IMR-90 (cell line): Measurements from ENCODE around the gene CARD14. TPM values are rescaled to one million over a fixed set of nuclear protein-coding genes. Genes with fewer than 3 reads are reported as not detected.

Experiments
- ATAC-seq: fragments of 200-7000 bp; cut with Tn5 transposase; 2 replicates; pipeline ENCODE4 v1.9.1; 2020; ENCODE audit warnings: low read depth, mild to moderate bottlenecking, moderate library complexity
- BruUV-seq: library from RNA; stranded (reverse); fragments of 400-500 nt; replicated peaks from 2 replicates; lab custom pipeline; 2021; lab: Mats Ljungman, UMichigan
- CTCF ChIA-PET: fragments of 300-600 bp; formaldehyde crosslinking; extraction: SDS; loops from one replicate; lab custom pipeline; 2021; ENCODE audit warnings: antibody characterized with exemption; lab: Yijun Ruan, JAX
- POLR2A ChIA-PET: fragments of 300-600 bp; sonication (Branson Sonifier 250); formaldehyde crosslinking; loops from one replicate; lab custom pipeline; 2022; ENCODE audit warnings: antibody characterized with exemption; ENCODE audit not compliant: unreplicated experiment; lab: Charles Lee
- DNase-seq: peaks from one replicate; pipeline ENCODE4 v3.0.0; 2013
- H2AFZ ChIP-seq: replicated peaks from 2 replicates; pipeline ENCODE3; 2013; ENCODE audit warnings: low read length, mild to moderate bottlenecking; ENCODE audit not compliant: poor library complexity
- H2AK5ac ChIP-seq: 2 replicates; pipeline ENCODE4 v1.6.1; 2013; ENCODE audit warnings: low read depth, low read length, inconsistent platforms
- H2AK9ac ChIP-seq: replicated peaks from 2 replicates; pipeline ENCODE3; 2013; ENCODE audit warnings: mild to moderate bottlenecking, low read depth, low read length, moderate library complexity; ENCODE audit not compliant: poor library complexity
- H2BK120ac ChIP-seq: 2 replicates; pipeline ENCODE4 v1.6.1; 2013; ENCODE audit warnings: low read depth, low read length, inconsistent platforms
- H2BK15ac ChIP-seq: 3 replicates; pipeline ENCODE4 v1.6.1; 2013; ENCODE audit warnings: low read depth, low read length, inconsistent platforms
- H2BK20ac ChIP-seq: 2 replicates; pipeline ENCODE4 v1.6.1; 2013; ENCODE audit warnings: low read depth, mild to moderate bottlenecking, inconsistent platforms, low read length, moderate library complexity
- H2BK5ac ChIP-seq: 2 replicates; pipeline ENCODE4 v1.6.1; 2013; ENCODE audit warnings: mild to moderate bottlenecking, low read depth, low read length, inconsistent platforms; ENCODE audit not compliant: poor library complexity, severe bottlenecking
- H3K14ac ChIP-seq: replicated peaks from 2 replicates; pipeline ENCODE4 v1.6.1; 2013; ENCODE audit warnings: low read depth, low read length, inconsistent platforms
- H3K18ac ChIP-seq: 2 replicates; pipeline ENCODE4 v1.6.1; 2013; ENCODE audit warnings: low read depth, low read length, control low read depth
- H3K23ac ChIP-seq: 2 replicates; pipeline ENCODE4 v1.6.1; 2013; ENCODE audit warnings: low read depth, low read length, inconsistent platforms
- H3K27ac ChIP-seq: 2 replicates; pipeline ENCODE4 v1.5.1; 2013; ENCODE audit warnings: mild to moderate bottlenecking, control low read depth, low read length; ENCODE audit not compliant: insufficient read depth
- H3K27me3 ChIP-seq: 2 replicates; pipeline ENCODE4 v1.6.1; 2013; ENCODE audit warnings: low read length; ENCODE audit not compliant: control insufficient read depth, insufficient read depth
- H3K36me3 ChIP-seq: 2 replicates; pipeline ENCODE4 v1.6.1; 2013; ENCODE audit warnings: low read length, mixed read lengths; ENCODE audit not compliant: control insufficient read depth, insufficient read depth
- H3K4ac ChIP-seq: 2 replicates; pipeline ENCODE4 v1.6.1; 2013; ENCODE audit warnings: low read depth, low read length, inconsistent platforms
- H3K4me1 ChIP-seq: 2 replicates; pipeline ENCODE4 v1.6.1; 2013; ENCODE audit warnings: low read length, mixed read lengths; ENCODE audit not compliant: control insufficient read depth, insufficient read depth
- H3K4me2 ChIP-seq: 2 replicates; pipeline ENCODE4 v1.6.1; 2013; ENCODE audit warnings: low read depth, mild to moderate bottlenecking, control low read depth, low read length, moderate library complexity
- H3K4me3 ChIP-seq: 2 replicates; pipeline ENCODE4 v1.5.1; 2013; ENCODE audit warnings: low read depth, mild to moderate bottlenecking, control low read depth, low read length, moderate library complexity; ENCODE audit not compliant: insufficient read depth
- H3K56ac ChIP-seq: 2 replicates; pipeline ENCODE4 v1.6.1; 2013; ENCODE audit warnings: low read length, inconsistent platforms; ENCODE audit not compliant: insufficient read depth; ENCODE audit errors: extremely low read depth
- H3K79me1 ChIP-seq, 2 experiments: 2 replicates each; pipeline ENCODE4 v1.6.1; 2013; ENCODE audit warnings: low read length in 2 of 2, inconsistent platforms in 1 of 2, low read depth in 1 of 2
- H3K9ac ChIP-seq: 2 replicates; pipeline ENCODE4 v1.6.1; 2013; ENCODE audit warnings: low read depth, low read length, control low read depth
- H3K9me1 ChIP-seq: 2 replicates; pipeline ENCODE4 v1.6.1; 2013; ENCODE audit warnings: low read length, inconsistent platforms; ENCODE audit not compliant: insufficient read depth
- H3K9me3 ChIP-seq: 2 replicates; pipeline ENCODE4 v1.6.1; 2013; ENCODE audit warnings: low read length; ENCODE audit not compliant: control insufficient read depth, insufficient read depth
- H4K20me1 ChIP-seq: 2 replicates; pipeline ENCODE4 v1.6.1; 2013; ENCODE audit warnings: low read length, inconsistent platforms; ENCODE audit not compliant: insufficient read depth
- H4K5ac ChIP-seq: 2 replicates; pipeline ENCODE4 v1.6.1; 2013; ENCODE audit warnings: mild to moderate bottlenecking, low read depth, low read length, control low read depth
- H4K8ac ChIP-seq, 2 experiments: 2 replicates each; pipeline ENCODE4 v1.6.1; 2013; ENCODE audit warnings: low read depth in 2 of 2, low read length in 2 of 2, control low read depth in 1 of 2, inconsistent platforms in 1 of 2
- H4K91ac ChIP-seq: 2 replicates; pipeline ENCODE4 v1.6.1; 2013; ENCODE audit warnings: low read depth, low read length, inconsistent platforms; ENCODE audit not compliant: insufficient read depth
- BHLHE40 ChIP-seq: fragments of 150-350 bp; IDR thresholded peaks from 2 replicates; pipeline ENCODE4 v1.6.1; 2016; ENCODE audit warnings: mild to moderate bottlenecking, low read depth, low read length
- CEBPB ChIP-seq: IDR thresholded peaks from 2 replicates; pipeline ENCODE4 v1.6.1; 2012; ENCODE audit warnings: low read depth, low read length, improper control_type of control experiment
- CHD1 ChIP-seq: IDR thresholded peaks from 2 replicates; pipeline ENCODE4 v1.6.1; 2012; ENCODE audit warnings: low read depth, low read length, improper control_type of control experiment
- MAFK ChIP-seq: IDR thresholded peaks from 2 replicates; pipeline ENCODE4 v1.6.1; 2012; ENCODE audit warnings: low read depth, low read length, improper control_type of control experiment
- MXI1 ChIP-seq: IDR thresholded peaks from 2 replicates; pipeline ENCODE4 v1.6.1; 2012; ENCODE audit warnings: low read depth, mild to moderate bottlenecking, low read length, moderate library complexity, borderline replicate concordance
- POLR2A ChIP-seq: IDR thresholded peaks from 2 replicates; pipeline ENCODE4 v1.6.1; 2012; ENCODE audit warnings: mild to moderate bottlenecking, low read depth, low read length
- RCOR1 ChIP-seq: IDR thresholded peaks from 2 replicates; pipeline ENCODE4 v1.6.1; 2012; ENCODE audit warnings: mild to moderate bottlenecking, low read length, improper control_type of control experiment; ENCODE audit not compliant: insufficient replicate concordance
- RFX5 ChIP-seq: IDR thresholded peaks from 2 replicates; pipeline ENCODE4 v1.8.0; 2012; ENCODE audit warnings: low read depth, mild to moderate bottlenecking, low read length, moderate library complexity
- SMC3 ChIP-seq: fragments of 150-350 bp; IDR thresholded peaks from 2 replicates; pipeline ENCODE4 v1.6.1; 2016; ENCODE audit warnings: low read depth, mild to moderate bottlenecking, antibody characterized with exemption, low read length, moderate library complexity
- WGBS, 2 experiments: methylation state at CpG; one replicate each; pipeline versions ENCODE4 v1.1.5 to v1.1.7; 2013; ENCODE audit warnings: missing lambda C conversion rate in 2 of 2; ENCODE audit not compliant: insufficient read length in 1 of 2; ENCODE audit errors: extremely low coverage in 2 of 2; 5-methylcytosine and 5-hydroxymethylcytosine counted together
- dilution Hi-C: fragments of 300-500 bp; cut with HindIII; formaldehyde crosslinking; loops from one replicate; pipeline ENCODE4 v1.14.3; 2018; ENCODE audit warnings: low sequenced_read_pairs; ENCODE audit not compliant: unreplicated experiment
- in situ Hi-C: fragments of 300-500 bp; cut with MboI; formaldehyde crosslinking; loops from 3 replicates; pipeline ENCODE4 v1.14.3; 2019; ENCODE audit warnings: low sequenced_read_pairs, inconsistent platforms, mixed read lengths
- intact Hi-C: fragments of 100-400 bp; cut with micrococcal nuclease; formaldehyde crosslinking; loops from 2 replicates; pipeline ENCODE4 v1.10.0; 2022
- polyA plus RNA-seq, 3 experiments: library from polyadenylated mRNA; depleted of rRNA; stranded (reverse); fragments of >200 nt; gene quantifications; 2 replicates each; pipeline ENCODE4 v1.2.3, GENCODE V29; 2012; ENCODE audit warnings: low replicate concordance in 1 of 3
- total RNA-seq: library from RNA; depleted of rRNA; stranded (reverse); fragments of >200 nt; gene quantifications from 2 replicates; pipeline ENCODE4 v1.2.3, GENCODE V29; 2012
- TF ChIP-seq, protein P1 (sequence below): fragments of 150-350 bp; IDR thresholded peaks from 2 replicates; pipeline ENCODE4 v1.6.1; 2017; ENCODE audit warnings: mild to moderate bottlenecking, antibody characterized with exemption, low read length, low read depth
- TF ChIP-seq, protein P2 (sequence below): conservative IDR thresholded peaks from 2 replicates; pipeline ENCODE4 v1.5.1; 2012; ENCODE audit warnings: mild to moderate bottlenecking, low read depth, low read length, improper control_type of control experiment
- TF ChIP-seq, protein P3 (sequence below): fragments of 150-350 bp; IDR thresholded peaks from 2 replicates; pipeline ENCODE4 v1.6.1; 2016; ENCODE audit warnings: low read depth, mild to moderate bottlenecking, low read length, moderate library complexity, borderline replicate concordance

The CARD14 gene
- total and polyA plus RNA-seq, 2 of the 4 experiments (the other 2 are of a cell fraction): not detected

DNA sequence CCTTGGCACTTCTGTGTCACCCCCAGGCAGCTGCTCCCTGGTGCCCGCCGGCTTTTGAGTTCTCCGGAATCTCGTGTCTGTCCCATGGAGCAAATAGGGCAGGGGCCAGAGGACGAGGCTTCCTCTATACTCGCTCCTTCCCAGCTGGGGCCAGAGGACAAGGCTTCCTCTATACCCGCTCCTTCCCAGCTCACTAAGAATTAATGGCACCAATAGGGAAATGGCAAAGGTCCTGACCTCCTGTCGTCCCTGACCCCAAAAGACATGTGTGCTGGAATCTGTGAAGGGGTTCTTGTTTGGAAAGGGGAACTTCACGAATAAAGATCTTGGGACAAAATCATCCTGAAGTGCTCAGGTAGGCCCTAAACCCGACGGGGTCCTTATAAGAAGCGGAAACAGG lies 42.7 kb downstream of the CARD14 start:
- no peak overlapping the region for H3K4me2 ChIP-seq
- H2AFZ ChIP-seq: no peak overlapping the region
- no peak overlapping the region for H2AK9ac ChIP-seq
- H3K14ac ChIP-seq: no peak overlapping the region
- dilution Hi-C loops (no loop called here), in situ Hi-C loops (no loop called here), intact Hi-C loops (no loop called here)
- H3K9me1 ChIP-seq: peaks cover 12% of the 10 kb centered on the region
- H4K5ac ChIP-seq: no peak overlapping the region
- ChIA-PET POLR2A (no interaction called here), CTCF (no interaction called here)
- H3K9me3 ChIP-seq: no peaks in the 10 kb centered on the region
- no peak for ATAC-seq
- no peak overlapping the region for H3K18ac ChIP-seq
- H2BK15ac ChIP-seq: no peak overlapping the region
- BruUV-seq: no TSS peak
- DNase-seq: no peak
- H3K27ac ChIP-seq: no peak overlapping the region
- H3K23ac ChIP-seq: no peak overlapping the region
- H3K56ac ChIP-seq: no peak overlapping the region
- H3K4me3 ChIP-seq: no peak overlapping the region
- H3K27me3 ChIP-seq: no peaks in the 10 kb centered on the region
- H3K36me3 ChIP-seq: peaks cover 79% of the 10 kb centered on the region
- no peak overlapping the region for H3K4ac ChIP-seq
- no peak overlapping the region for H4K91ac ChIP-seq
- H4K20me1 ChIP-seq: peaks cover 15% of the 10 kb centered on the region
- no peak overlapping the region for H2BK5ac ChIP-seq
- H3K4me1 ChIP-seq: no peaks in the 10 kb centered on the region
- H2BK20ac ChIP-seq: no peak overlapping the region
- no peak overlapping the region for H4K8ac ChIP-seq
- no peak overlapping the region for H2BK120ac ChIP-seq
- WGBS, 2 experiments: 97% methylated on average over 5 of the region's 12 CpGs; no CpG with 5 or more reads in 1 of the 2 experiments
- peaks cover 11 to 12% of the 10 kb centered on the region in 2 experiments for H3K79me1 ChIP-seq
- TF ChIP-seq BHLHE40 (no peak), RFX5 (no peak), POLR2A (no peak), MAFK (no peak), RCOR1 (no peak), MXI1 (no peak), CEBPB (no peak), CHD1 (no peak), SMC3 (no peak)
- TF ChIP-seq, protein P1, sequence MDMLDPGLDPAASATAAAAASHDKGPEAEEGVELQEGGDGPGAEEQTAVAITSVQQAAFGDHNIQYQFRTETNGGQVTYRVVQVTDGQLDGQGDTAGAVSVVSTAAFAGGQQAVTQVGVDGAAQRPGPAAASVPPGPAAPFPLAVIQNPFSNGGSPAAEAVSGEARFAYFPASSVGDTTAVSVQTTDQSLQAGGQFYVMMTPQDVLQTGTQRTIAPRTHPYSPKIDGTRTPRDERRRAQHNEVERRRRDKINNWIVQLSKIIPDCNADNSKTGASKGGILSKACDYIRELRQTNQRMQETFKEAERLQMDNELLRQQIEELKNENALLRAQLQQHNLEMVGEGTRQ: no peak
- TF ChIP-seq, protein P2, sequence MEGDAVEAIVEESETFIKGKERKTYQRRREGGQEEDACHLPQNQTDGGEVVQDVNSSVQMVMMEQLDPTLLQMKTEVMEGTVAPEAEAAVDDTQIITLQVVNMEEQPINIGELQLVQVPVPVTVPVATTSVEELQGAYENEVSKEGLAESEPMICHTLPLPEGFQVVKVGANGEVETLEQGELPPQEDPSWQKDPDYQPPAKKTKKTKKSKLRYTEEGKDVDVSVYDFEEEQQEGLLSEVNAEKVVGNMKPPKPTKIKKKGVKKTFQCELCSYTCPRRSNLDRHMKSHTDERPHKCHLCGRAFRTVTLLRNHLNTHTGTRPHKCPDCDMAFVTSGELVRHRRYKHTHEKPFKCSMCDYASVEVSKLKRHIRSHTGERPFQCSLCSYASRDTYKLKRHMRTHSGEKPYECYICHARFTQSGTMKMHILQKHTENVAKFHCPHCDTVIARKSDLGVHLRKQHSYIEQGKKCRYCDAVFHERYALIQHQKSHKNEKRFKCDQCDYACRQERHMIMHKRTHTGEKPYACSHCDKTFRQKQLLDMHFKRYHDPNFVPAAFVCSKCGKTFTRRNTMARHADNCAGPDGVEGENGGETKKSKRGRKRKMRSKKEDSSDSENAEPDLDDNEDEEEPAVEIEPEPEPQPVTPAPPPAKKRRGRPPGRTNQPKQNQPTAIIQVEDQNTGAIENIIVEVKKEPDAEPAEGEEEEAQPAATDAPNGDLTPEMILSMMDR: no peak
- TF ChIP-seq, protein P3, sequence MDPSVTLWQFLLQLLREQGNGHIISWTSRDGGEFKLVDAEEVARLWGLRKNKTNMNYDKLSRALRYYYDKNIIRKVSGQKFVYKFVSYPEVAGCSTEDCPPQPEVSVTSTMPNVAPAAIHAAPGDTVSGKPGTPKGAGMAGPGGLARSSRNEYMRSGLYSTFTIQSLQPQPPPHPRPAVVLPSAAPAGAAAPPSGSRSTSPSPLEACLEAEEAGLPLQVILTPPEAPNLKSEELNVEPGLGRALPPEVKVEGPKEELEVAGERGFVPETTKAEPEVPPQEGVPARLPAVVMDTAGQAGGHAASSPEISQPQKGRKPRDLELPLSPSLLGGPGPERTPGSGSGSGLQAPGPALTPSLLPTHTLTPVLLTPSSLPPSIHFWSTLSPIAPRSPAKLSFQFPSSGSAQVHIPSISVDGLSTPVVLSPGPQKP: no peak
- no peak overlapping the region for H3K9ac ChIP-seq
- H2AK5ac ChIP-seq: no peak overlapping the region
